Daoy (cell line): Measurements from ENCODE around the gene PUDP. TPM values are rescaled to one million over a fixed set of nuclear protein-coding genes. Genes with fewer than 3 reads are reported as not detected.
"Not testable (repeated sequence)": the region's sequence is repeated elsewhere in the genome, so short reads cannot be mapped to it uniquely, and the experiment has no call there.

Experiments used
- DNase-seq: peaks from one replicate; pipeline ENCODE4 v3.0.0-alpha.2; 2015; ENCODE audit warnings: low read depth
- total RNA-seq: library from RNA; depleted of rRNA; stranded (reverse); fragments of >200 nt; shearing (Covaris generic); gene quantifications from 2 replicates; pipeline ENCODE4 v1.2.3, GENCODE V29; 2014; rRNA removed

The PUDP gene
- 6.8 and 11.9 TPM in 2 replicates for total RNA-seq

DNA sequence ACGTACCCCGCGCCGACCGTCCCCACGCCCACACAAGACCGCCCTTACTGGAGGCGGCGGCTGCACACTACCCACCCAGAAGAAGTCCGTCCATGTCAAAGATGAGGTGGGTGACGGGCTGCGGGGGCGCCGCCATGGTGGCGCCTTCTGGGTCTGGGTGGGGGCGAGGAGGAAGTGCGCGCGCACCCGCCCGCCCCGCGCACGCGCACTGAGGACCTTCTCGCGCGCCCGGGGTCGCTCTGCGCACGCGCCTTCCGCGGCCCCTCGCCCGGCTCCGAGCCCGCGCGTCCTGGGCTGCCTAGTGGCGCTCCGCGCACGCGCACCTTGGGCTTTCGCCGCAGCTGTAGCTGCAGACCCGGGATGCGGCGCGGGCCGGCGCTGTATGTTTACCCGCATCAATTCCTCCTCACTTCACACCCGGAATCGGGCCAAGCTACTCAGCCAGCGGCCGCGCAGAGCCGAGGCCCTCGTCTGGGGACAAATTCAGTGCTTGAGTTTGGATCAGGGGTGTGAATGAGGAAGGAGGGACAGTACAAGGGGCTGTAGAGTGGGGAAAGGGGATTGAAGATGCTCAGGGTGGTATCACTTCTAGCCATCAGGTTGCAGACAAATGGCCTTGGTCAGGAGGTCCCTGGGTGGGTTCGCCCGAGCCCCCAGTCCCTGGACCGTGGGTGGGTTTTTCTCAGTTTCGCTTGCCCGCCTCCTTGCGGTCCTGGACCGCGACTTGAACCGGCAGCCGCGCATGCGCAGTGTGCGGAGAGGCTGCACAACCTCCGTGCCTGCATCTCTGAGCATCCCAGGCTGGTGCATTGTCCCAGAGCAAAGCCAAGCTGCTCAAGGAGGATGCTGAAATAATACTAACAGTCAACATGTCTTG is at the start of gene PUDP:
Gene PUDP (minus strand): TSS at position 176 of the 877 bp plus-strand sequence. CDS start 40 bp downstream, at position 136.
- DNase-seq = peak; percentile 85

- no peak for DNase-seq
These were observed 46.7 kb upstream of the PUDP start for GRCh38 chrX:7194606-7195005.

DNA sequence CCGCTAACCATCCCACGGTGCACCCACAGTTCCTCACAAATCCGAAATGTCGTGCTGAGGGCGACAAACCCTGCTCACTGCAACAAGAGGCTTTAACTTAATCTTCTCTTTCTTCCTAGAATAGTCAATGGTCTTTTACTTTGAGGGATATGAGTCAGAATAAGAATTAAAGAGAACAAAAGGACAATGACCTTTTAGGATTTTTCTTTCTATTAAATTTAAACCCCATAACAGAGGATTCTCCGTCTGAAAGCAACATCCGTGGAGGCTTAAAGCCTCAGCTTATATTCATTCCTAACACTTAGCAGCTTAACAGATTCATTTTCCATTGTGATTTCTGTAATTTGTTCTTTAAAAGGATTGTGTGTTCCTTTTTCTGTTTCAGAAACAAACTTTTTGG is 44.9 kb upstream of the PUDP start:
- DNase-seq = no peak

DNA sequence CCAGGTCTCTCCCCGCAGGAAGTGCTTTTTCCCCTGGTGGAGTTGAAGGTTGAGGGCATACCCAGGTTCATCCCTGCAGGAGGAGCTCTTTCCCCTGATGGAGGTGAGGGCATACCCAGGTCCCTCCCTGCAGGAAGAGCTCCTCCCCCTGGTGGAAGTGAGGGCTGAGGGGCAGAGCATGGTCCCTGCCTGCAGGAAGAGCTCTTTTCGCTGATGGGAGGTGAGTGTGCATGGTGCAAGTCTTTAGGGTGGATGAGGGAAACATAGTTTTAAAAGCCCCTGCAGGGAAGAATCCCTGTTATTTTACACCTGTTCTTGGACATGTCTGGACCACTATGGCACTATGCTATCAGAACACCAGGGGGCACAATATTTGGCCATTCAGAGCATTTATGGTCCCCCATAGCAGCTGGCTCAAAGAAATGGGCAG is 43.7 kb upstream of the PUDP start:
- no peak for DNase-seq

- DNase-seq = no peak
These were observed 42.2 kb upstream of the PUDP start for GRCh38 chrX:7190157-7190556.

DNA sequence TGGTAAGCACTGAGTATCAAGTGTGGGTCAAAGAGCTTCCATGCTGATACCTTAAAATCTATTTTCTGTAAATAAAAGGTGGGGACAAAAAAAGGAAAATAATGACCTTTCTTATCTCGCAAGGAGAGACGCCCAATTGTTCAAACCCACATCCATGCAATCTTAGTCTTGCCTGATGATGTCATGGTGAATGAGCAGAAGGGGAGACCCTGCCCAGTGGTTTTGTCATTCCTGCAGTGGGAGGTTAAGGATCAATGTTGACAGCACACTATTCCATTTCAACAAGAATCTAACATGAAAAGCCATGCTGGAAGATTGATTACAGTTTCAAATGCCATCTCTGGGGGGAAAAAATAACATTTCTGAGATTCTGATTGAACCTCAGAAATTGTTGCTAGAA is 40.7 kb upstream of the PUDP start:
- no peak for DNase-seq

GRCh38 chrX:7184816-7185215 is 36.9 kb upstream of the PUDP start:
- no peak for DNase-seq

DNA sequence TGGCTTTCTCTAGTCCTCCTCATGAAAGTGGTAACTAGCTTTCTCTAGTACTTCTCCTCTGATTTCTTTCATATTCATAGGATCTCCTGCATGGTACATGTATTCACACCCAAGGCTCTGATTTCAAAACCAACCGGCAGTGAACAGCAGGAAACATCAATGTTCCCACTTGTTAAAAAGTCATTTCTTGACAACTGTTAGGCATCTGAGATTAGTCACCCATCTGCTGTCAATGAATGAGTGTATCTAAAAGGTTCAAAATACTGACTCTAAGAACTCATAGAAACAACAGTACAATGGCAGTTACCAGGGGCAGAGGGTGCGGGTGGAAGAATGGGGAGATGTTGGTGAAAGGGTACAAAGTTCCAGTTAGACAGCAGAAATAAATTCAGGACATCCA is 31.5 kb upstream of the PUDP start:
- DNase-seq = no peak

GRCh38 chrX:7178859-7179258 is 30.9 kb upstream of the PUDP start:
- not testable (repeated sequence) for DNase-seq

DNA sequence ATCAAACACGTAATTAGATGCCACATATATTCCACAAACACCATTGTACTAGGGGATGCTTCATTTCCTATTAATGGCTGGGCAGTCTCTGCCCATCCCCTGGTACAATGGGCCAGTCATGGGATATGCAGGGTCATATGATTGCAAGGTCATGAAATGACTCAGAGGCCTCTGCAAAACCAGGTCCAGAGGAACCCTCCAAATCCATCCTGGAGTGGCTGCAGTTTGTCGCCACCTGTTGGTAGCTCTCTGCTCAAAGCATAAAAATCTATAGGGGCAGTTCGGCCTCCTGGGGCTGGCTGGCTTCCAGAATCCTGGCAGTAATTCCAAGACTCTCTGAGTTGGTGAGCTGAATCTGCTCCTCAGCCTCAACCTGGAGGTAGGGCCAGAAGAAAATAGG is 22.9 kb upstream of the PUDP start:
- DNase-seq = peak; percentile 3

DNA sequence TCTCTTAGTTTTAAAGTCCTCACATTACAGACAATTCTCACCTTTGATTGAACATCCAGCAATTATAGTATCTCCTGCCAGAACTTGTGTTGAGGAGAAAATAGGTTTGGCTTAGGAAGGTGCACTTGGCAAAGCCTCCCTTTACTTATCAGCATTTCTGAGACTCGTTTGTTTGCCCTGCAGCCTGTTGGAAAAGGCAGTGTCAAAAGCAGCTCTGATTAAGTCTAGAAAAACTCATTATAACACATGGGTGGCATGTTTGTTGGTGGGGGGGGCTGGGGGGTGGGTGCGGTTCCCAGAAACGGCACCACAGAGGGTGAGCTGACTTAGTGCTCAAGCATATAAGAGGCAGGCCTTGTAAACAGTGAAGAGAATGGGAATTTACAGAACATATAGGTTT is 21.7 kb upstream of the PUDP start:
- no peak for DNase-seq

DNA sequence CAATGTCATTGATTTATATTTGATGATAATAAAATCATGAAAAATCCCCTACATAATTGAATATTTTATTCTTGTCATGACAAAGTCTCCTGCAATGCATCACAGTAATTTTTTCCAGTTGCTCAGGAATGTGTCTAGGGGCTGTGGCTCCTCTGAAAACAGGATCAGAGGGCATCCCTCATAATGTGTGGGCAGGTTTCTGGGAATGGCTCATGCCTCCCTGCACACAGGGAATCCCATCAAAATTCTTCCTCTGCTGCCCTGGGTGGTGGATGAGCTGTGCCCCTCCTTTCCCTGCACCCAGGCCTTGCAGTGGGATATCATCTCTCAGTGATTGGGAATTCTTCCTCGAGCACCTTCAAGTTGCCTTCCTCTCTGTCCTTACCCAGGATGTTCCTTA is 20.4 kb upstream of the PUDP start:
- DNase-seq = no peak

- no peak for DNase-seq
These were observed 16.2 kb upstream of the PUDP start for GRCh38 chrX:7164174-7164573.

DNA sequence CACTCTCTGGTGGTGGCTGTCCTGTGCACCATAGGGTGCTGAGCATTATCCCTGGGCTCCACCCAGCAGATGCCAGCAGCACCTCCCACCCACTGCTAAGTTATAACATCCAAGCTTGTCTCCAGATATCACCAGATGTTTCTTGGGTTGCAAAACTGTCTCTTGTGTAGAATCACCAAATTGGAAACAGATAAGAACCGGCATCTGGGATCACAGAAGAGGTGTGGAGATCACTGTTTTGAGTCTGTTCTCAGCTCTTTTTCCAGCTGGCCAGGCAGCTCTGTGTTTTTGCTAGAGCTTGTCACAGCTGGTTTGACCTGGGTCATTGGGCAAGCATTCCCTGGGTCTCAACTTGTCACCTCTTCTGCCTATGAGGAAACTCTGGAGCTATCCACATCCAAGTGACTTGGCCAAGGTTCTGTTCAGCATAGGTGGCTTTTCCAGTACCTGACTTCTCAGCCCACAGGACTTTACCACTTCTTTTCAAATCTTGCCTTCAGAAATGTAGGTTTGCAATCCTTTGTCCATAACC is 15.3 kb upstream of the PUDP start:
- DNase-seq = no peak

GRCh38 chrX:7159149-7159861 is 11.4 kb upstream of the PUDP start:
- DNase-seq = peak; percentile 55

DNA sequence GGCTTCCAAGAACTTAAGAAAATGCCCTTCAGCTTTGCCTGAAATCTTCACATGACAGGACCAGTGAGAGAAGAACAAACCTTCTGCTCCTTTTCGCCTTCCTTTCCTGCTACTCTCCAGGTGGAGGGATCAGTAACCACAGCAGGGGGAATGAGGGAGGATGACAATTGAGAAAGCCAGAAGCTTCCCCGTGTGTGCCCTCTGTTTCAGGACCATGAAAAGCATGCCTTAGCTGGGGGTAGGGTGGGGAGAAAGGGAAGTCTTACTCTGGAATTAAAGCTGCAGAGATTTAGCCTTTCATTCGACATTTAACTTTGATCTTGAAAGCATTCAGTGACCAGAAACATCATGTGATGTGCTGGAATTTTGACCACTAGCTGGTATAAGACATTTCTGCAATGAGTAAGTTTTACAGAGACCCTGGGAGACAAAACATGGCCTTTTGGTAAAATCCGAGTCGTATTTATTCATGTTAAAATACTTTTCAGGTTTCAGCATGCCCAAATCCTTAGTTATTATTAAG is 10.6 kb upstream of the PUDP start:
- no peak for DNase-seq

DNA sequence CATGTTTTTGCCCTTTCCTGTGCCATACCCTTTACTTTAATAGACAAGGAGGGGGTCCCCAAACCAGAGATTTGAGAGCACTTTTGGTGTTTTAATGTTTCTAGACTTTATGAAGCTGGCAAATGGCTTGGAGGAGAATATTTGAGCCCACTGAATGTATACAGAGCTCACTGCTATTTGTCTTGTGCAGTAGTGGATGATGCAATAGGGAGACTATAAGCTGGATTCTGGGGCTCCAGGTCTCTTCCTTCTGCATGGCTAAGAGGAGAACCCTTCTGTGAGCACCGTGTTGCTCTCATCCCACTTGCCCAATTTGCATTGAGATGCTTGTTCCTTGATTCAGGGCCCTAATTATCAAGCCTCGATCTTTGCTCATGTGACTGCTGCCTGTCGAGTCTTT is 8.9 kb upstream of the PUDP start:
- DNase-seq = no peak

- DNase-seq = no peak
These were observed 7.2 kb upstream of the PUDP start for GRCh38 chrX:7155163-7155562.

GRCh38 chrX:7154041-7154597 is 6.2 kb upstream of the PUDP start:
- no peak for DNase-seq

DNA sequence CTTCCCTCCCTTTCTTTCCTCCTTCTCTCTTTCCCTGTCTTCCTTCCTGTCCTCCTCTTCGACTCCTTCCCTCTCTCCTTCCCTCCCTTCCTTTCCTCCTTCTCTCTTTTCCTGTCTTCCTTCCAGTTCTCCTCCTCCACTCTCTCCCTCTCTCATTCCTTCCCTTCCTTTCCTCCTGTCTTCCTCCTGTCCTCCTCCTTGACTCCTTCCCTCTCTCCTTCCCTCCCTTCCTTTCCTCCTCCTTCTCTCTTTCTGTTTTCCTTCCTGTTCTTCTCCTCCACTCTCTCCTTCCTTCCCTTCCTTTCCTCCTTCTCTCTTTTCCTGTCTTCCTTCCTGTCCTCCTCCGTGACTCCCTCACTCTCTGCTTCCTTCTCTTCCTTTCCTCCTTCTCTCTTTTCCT is 5.3 kb upstream of the PUDP start:
- DNase-seq = no peak

- no peak for DNase-seq
These were observed 1.5 kb upstream of the PUDP start for GRCh38 chrX:7149411-7149810.

DNA sequence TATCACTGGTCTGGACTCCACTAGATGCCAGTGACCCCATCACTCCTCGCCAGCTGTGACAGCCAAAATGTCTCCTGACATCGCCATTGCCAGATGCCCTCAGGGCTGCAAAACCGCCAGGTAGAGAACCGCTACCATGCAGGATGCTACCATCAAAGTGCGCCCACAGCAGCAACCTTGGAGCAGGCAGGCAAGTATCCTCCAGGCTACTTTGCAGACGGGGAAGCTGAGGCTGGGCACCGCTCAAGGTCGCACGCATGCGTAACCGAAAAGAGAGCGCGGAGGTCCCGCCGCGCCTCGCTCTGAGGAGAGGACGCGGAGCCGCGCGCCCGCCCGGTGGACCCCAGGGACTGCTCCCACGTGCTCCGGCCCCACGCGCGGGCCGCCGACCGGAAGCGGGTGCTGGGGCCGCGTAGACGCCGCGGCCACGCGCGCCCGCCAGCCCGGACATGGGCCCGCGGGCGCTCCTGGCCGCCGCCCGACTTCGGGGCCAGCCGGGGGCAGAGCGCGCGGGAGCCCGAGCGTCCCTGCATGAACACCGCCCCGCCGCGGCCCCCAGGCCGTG is 458 bp downstream of the PUDP start, which contains the start of gene STS:
Gene STS (plus strand): TSS at position 300 of the 565 bp plus-strand sequence. CDS start 105,488 bp downstream, outside the sequence.
- peak; percentile 5 for DNase-seq
